ENCODE results near the gene GZMA.

Gene GZMA

DNA sequence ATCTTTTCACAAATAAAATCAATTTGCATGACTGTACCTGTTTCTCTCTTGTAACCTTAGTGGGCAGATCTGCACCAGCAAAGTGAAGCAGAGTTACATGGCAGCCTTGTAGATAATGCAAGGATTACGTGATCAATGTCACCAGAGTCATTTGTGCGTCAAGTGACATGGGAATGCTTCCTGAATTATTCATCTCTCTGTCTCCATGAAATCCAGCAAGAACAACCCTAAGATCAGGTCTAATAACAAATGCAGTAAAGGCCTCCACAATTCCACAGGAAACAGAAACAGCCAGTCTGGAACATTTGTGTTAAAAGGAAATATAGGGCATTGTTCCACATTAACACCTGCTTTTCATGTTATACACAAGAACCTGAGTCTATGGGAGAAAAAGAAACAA is 7.8 kb downstream of the GZMA start:
- DNase-seq (ENCODE audit: low read depth): no peak

DNA sequence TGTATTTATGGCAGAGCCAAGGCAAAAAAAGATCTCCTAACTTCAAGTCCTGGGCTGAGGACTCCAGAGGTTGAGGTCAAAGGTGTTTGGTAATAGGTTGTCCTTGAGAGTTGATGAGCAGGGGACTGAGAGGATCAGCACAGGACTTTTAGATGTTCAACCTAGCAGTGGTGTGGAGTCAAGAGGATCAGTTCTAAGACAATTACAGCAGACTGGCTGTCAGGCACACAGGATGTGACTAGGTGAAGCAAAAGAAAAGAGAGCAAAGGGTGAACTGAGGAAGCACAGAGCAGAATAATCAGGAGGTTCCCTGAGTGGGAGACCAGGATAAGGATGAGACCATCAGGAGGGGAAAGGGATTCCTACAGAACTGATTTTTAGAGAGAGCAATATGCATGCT is 10.9 kb downstream of the GZMA start:
- no peak for DNase-seq (ENCODE audit: low read depth)

DNA sequence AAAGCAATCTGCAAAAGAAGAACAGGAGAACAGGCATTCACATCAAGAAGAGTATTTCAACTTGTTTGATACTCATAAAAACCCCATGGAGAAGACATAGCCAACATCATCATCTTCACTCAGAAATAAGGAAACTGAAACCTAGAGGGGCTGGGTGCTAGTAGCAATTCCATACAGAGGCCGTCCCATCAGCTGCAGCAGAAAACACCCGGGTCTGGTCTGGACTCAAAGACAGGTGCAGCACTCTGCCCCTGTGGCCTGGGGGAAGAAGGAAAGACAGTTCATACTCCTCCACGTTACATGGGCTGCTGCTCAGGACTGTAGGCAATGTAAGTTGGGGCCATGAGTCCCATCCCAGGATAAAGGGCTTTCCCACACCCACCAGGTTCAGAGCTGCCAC is 11.6 kb downstream of the GZMA start:
- DNase-seq (ENCODE audit: low read depth): no peak

DNA sequence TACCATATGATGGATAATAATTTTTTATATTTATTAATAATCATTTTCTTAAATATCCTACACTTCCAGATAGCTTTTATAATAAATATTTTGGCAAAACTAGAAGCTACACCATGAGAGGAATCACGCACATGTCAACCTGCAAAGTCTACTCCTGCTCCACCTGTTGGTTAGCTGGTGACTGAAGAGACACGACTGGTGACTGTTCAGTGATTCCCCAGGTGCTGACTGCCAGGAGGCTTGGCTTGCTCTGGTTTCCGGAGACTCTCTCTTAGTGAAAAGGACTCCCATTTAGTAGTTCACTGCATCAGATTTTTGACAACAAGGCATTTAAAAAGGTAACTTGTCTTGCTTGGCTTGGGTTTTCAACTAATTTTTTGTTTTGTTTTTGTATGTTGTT is 20.9 kb downstream of the GZMA start:
- DNase-seq (ENCODE audit: low read depth): no peak

DNA sequence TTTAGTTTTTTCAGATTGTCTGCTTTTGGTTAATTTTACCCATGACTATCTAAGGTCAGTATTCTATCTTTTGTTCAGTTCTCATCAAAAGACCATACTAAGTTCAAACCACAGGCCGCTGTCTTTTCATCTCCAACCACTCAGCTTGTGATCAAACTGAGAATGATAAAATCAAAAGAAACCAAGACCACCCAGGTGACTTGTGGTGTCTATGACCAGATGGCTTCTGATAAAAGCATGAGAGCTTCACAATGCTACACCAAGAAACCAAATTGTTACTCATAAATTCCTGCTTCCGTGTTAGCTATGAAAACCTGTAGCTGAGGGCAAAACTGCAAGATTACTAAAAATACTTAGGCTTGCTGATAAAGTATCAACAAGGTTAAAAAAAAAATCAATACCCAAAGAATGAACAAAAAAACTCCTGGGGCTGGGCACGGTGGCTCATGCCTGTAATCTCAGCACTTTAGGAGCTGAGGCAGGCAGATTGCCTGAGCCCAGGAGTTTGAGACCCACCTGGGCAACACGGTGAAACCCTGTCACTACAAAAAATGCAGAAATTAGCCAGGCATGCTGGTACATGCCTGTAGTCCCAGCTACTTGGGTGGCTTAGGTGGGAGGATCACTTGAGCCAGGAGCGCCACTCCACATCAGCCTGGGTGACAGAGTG is 31.7 kb downstream of the GZMA start:
- no peak for DNase-seq (ENCODE audit: low read depth)

DNA sequence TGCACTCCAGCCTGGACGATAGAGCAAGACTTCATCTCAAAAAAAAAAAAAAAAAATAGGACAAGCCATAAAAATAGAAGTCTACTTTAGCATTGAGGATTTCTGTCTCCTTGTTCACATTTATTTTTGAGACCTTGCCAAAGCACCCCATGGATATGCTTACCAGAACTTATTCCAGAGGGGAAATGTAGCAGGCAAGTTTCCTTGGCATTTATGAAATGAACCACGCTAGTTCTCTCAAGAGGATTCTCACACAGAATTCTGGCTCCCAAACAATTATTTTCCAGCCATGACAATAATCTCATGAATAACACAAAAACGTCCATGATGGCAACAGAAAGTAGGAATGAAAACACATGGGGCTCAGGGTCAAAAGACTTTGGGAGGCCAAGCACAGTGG is 34.1 kb downstream of the GZMA start:
- peak; percentile 41 for DNase-seq (ENCODE audit: low read depth)

DNA sequence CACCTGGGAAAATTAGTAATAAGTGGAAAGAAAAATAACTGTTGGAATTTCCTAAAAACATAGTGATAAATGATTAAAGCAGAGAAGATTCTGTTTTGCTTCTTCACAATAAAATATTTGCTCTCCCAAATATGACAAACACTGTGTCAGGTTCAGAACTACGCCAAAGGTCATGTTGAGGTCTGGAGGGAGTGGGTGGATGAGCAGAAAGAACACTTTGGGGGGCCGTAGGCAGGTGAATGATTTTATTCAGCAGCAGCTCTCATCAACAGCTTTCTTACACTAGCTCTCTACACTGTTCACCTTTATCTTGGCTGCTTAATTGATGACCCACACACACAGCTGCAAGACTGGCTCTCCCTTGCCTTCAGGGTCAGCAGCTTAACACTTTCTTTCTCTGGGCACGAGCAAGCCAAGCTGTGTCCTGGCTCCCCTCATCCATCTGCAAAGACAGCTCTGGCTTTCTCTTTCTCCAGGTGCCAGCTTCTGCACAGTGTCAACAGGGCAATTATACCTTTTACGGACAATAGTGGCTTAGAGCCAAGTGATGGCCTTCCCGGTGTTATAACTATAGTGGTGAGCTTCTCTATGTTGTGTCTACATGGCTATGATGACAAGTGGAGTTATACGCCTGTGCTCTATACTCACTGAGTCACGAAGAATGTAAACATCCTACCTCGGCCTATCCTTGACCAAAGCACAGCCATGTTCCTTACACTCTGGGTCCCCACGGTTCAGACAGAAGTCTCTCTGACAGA is 38.6 kb downstream of the GZMA start:
- no peak for DNase-seq (ENCODE audit: low read depth)

DNA sequence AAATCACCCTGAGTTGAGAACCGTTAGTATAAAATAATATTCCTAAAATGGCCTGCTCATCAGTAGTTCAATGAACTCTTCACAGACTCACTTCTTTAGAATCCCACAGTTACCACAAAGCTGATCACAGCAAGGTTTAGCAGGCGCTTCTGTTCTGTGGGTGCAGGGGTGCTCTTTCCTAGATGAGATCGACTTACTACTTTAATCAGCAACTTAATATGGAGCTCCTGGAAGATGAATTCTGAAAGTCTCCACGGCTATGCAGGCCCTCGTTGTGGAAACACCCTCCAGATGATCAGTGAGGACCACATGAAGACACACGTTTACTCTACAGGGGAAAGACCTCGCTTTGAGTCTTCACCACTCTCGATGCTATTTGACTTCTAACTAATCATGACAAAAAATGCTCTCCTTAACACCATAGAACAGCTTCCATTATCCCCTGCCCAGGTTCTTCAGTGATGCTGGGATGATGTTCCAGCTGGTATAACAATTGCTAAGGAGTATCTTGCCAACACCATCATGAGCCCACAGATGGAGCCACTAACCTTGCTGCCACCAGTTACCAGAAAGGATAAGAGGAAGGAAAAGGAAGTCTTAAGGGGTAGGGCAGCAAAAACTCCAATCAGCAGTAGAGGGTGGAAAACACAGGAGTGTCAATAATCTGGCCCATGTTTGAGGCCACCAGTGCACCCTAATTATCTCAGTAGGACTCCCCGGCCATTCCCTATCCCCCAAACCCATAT is 39.7 kb downstream of the GZMA start:
- no peak for DNase-seq (ENCODE audit: low read depth)

DNA sequence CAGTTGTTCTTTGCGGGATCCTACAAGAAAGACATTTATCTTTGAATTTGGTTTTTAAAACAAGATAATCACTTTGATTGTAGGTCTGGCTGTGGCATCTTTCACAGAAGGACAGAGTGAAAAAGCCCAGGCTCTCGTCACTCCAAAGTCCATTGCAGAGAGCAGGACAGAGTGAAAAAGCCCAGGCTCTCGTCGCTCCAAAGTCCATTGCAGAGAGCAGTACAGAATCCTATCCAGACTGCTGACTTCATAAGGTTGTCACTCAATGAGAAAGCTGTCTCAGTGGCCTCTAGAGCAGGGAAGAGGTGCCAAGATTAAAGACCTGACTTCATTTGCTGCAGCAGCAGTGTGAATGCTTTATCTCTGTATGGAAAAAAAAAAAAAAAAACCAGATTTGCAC is 41.2 kb downstream of the GZMA start:
- no peak for DNase-seq (ENCODE audit: low read depth)

DNA sequence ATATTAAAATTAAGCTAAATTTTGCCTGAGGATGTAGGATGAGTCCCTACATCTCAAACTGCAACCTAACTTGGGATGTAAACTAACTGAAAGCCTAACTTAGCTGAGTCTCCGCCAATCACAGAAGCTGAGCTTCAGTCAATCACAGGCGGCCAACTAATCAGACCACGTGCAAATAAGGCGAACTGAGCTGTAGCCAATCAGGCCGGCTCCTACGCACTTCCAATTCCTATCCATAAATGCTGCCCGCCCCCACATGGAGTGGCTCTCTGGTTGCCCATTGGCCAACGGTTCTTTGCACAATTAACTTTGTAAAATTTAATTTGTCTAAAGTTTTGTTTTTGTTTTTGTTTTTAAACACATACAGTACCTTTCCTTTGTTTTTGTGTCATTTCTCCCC is 43.6 kb downstream of the GZMA start:
- DNase-seq (ENCODE audit: low read depth): no peak

DNA sequence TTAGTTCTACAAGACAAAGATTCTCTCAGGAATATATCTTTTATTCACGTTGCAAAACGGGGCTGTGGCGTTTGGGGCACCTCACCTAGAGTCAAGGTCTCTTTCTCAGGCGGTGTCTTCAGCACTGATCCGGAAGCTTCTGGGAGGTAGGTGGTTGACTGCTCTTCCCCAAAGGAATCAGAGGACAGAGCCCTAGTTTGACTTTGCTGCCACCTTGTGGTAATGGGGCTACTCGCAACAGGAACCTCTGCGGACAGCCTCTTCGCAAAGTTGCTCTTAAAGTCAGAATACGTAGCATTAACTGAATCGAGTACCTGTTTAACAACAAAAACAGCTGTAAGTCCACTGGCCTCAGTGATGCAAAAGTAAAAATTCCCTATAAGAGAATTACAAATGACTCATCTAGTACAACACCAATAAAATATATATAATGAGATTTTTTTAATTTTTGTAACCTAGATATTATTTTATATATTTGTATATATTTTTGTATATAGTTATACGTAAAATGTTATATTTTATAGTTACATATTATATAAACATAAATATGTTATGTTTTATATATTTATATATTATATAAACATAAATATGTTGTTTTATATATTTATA is 44.2 kb downstream of the GZMA start:
- peak; percentile 71 for DNase-seq (ENCODE audit: low read depth)

DNA sequence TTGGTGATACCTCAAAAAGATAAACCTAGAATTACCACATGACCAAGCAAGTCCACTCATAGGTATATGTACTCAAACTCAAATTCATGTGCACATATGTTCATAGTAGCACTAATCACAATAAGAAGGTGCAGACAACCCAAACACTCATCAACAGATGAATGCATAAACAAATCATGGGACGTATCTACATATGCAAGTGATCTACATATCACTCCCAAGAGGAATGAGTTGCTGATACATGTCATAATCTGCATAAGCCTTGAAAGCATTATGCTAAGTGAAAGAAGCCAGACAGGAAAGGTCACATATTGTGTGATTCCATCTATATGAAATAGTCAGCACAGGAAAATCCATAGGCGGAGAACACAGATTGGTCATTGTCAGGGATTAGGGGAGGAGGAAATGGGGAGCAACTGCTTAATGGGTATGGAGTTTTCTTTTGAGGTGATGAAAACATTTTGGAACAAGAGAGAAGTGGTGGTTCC is 46.9 kb downstream of the GZMA start:
- no peak for DNase-seq (ENCODE audit: low read depth)

DNA sequence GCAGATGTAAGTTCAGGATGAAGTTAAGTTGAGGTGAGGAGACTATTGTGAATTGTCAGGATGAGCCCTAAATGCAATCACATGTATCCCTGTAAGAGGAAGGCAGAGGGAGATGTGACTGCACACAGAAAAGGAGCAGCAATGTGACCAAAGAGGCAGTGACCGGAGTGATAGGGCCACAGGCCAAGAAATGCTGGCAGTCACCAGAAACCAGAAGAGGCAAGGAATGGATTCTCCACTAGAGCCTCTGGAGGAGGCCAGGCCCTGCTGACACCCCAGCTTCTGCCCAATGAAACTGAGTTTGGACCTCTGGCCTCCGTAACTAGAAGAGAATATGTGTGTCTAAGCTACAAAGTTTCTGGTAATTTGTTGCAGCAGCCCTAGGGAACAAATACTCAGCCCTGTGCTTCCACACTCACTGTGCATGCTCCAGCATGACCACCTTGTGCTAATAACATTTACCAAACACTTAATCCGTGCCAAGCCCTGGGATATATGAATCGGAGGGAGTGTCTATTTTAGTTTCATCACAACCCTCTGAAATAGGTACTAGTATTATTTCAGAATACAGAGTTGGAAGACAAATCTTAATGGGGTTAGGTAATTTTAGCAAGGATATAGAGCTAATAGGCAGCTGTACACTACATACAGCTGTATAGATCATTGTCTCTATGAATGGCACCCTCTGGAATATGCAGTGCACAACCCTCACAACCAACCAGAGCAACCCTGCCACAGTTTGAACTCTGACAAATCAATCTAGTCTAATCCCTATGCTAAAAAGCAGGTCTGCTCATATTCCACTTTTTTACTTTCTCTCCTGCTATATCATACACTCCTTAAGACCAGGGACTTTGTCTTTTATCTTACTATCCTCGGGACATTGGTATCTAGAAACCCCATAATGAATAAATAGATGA is 49.7 kb downstream of the GZMA start:
- DNase-seq (ENCODE audit: low read depth): peak; percentile 35

DNA sequence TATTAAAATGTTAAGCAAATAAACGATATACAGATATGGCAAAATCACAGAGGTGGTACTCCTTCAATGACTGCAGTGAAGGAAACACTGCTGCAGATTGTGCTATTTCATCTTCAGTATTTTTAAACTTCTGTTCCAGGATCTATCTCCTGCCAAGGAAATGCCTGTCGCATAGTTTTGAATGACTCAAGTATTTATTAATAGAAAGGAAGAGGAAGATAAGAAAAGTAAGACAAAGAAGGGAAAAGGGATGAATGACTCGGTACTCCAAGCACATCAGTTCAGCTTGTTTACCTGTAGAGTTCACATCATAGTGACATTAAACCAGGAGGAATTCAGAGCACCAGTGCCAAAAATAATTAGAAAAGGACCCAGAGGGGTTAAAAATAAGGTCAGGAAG is 52.4 kb downstream of the GZMA start:
- DNase-seq (ENCODE audit: low read depth): no peak
